Thoracic aorta (tissue), 2 donors: ENCODE measurements around the gene SSTR4. TPM values are rescaled to one million over a fixed set of nuclear protein-coding genes. Genes with fewer than 3 reads are reported as not detected.

Experiments
- ATAC-seq: fragments of 150-250 bp; one replicate; pipeline ENCODE4 v1.8.0; 2017; ENCODE audit warnings: low read depth; ENCODE audit not compliant: insufficient number of reproducible peaks, low FRiP score
- DNase-seq: peaks from one replicate; pipeline ENCODE4 v3.0.0-alpha.2; 2020; ENCODE audit warnings: low spot score
- H3K27ac ChIP-seq, 2 donors: fragments of 200-600 bp; sonication (generic); 1 replicate in 1 of 2; 2 replicates in 1 of 2; pipeline ENCODE4 v1.5.1; 2016; ENCODE audit warnings: mild to moderate bottlenecking in 2 of 2, moderate library complexity in 2 of 2
- H3K27me3 ChIP-seq: fragments of 200-600 bp; sonication (generic); replicated peaks from 2 replicates; pipeline ENCODE4 v1.6.0; 2016; ENCODE audit warnings: mild to moderate bottlenecking; ENCODE audit not compliant: insufficient read depth
- H3K36me3 ChIP-seq: fragments of 200-600 bp; sonication (generic); one replicate; pipeline ENCODE4 v1.5.1; 2016
- H3K4me1 ChIP-seq, 2 donors: fragments of 200-600 bp; sonication (generic); 1 replicate in 1 of 2; 2 replicates in 1 of 2; pipeline versions ENCODE4 v1.5.1 to v1.6.0; 2016; ENCODE audit warnings: low read depth in 2 of 2, mild to moderate bottlenecking in 1 of 2; ENCODE audit not compliant: control insufficient read depth in 1 of 2
- H3K4me3 ChIP-seq: fragments of 200-600 bp; sonication (generic); 2 replicates; pipeline ENCODE4 v1.5.1; 2016; ENCODE audit warnings: mild to moderate bottlenecking
- H3K9me3 ChIP-seq: fragments of 200-600 bp; sonication (generic); 2 replicates; pipeline ENCODE4 v1.5.1; 2016
- CTCF ChIP-seq: fragments of 200-600 bp; sonication (generic); IDR thresholded peaks from one replicate; pipeline ENCODE4 v1.5.1; 2019; ENCODE audit warnings: antibody characterized with exemption
- total RNA-seq, 2 donors: library from RNA; depleted of rRNA; stranded (reverse); fragments of >200 nt; gene quantifications; one replicate each; pipeline versions ENCODE4 v1.1.0 to v1.2.3, GENCODE V29; 2016

SSTR4 gene
- total RNA-seq, 2 donors from 2014 or later, result not detected

DNA sequence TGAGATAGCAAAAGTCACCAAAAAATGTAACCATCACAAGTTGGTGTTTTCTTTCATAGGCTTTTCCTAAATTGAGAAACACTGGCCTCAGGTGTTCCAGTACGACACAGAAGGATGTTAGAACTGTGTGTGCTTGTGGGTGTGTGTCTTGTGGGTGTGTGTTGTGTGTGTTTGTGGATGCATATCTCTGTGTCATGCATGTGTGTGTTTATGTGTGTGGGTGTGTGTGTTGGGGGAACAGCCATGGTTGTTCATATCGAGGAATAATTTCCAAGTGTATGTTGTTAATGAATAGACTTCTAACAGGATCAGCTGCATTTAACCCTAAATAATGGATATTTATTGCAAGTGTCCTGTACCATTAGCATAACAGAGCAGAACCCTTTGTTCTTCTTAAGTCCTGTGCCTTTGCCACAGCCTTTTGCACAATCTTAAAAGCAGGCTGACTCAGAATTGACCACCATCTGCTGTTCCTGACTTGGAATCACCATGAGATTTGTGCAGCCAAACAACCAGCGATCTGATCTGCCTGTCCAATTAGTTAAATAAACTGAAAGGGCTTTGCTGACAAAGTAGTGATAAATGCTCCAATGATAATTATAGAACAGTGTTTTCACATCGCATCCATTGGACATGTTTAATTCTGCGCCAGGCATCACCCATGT lies 43.4 kb downstream of the SSTR4 start:
- Histone ChIP-seq H3K27ac (no peak overlapping the region), H3K4me1 (peaks cover 8 to 35% of the 10 kb centered on the region in 2 donors), H3K27me3 (no peaks in the 10 kb centered on the region), H3K36me3 (no peaks in the 10 kb centered on the region), H3K4me3 (no peak overlapping the region), H3K9me3 (no peaks in the 10 kb centered on the region)
- no peak for DNase-seq
- no peak for ATAC-seq
- TF ChIP-seq CTCF, result no peak

DNA sequence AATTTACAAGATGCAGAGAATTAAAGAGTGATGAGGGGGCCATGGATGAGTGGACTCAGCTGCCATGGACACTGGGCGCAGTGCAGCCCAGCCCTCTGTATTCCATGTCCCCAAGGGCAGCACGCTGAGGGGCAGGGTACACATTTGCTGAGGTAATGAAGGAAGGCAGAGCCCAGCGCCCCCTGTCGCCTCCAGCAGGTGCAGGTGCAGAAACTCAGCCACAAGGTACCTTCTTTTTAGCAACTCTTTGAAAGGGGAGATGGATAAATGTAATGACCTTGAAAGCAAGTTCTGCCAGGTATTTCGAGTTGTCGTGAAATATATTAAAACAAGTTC lies 43.9 kb downstream of the SSTR4 start:
- Histone ChIP-seq H3K9me3 (no peaks in the 10 kb centered on the region), H3K27me3 (no peaks in the 10 kb centered on the region), H3K27ac (no peak overlapping the region), H3K4me3 (no peak overlapping the region), H3K36me3 (no peaks in the 10 kb centered on the region), H3K4me1 (peaks cover 8 to 39% of the 10 kb centered on the region in 2 donors)
- TF ChIP-seq CTCF, result no peak
- no peak for ATAC-seq
- DNase-seq, result no peak

GRCh38 chr20:23079926-23080325 lies 44.8 kb downstream of the SSTR4 start:
- no peak for DNase-seq
- TF ChIP-seq CTCF, result no peak
- Histone ChIP-seq H3K9me3 (no peaks in the 10 kb centered on the region), H3K4me3 (no peak overlapping the region), H3K27me3 (no peaks in the 10 kb centered on the region), H3K27ac (no peak overlapping the region), H3K4me1 (peaks cover 8 to 49% of the 10 kb centered on the region in 2 donors), H3K36me3 (no peaks in the 10 kb centered on the region)
- ATAC-seq, result no peak

DNA sequence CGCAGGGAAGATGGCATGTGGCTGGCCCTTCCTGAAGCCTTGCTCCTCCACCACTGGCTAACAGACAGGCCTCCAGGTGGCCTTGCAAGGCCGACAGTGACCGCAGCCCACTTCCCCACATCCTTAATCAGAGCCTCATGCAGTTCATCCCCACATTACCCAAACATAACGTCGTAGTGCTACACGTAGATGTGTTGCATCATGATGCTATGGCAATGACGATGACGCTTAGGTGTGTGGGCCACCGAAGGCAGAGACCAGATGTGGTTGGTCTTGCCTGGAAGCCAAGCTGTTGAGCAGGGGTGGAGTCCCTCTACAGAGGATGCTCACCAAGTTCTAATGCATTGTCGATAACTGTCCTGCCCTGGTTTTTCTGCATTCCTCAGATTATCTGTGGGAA lies 45.4 kb downstream of the SSTR4 start:
- DNase-seq, result no peak

GRCh38 chr20:23081263-23081819 lies 46.2 kb downstream of the SSTR4 start:
- peak overlapping the region; percentile 61 for H3K4me3 ChIP-seq
- no peaks in the 10 kb centered on the region for H3K36me3 ChIP-seq
- no peaks in the 10 kb centered on the region for H3K9me3 ChIP-seq
- DNase-seq (no peak), ATAC-seq (no peak)
- H3K27me3 ChIP-seq, result no peaks in the 10 kb centered on the region
- H3K27ac ChIP-seq, result no peak overlapping the region
- H3K4me1 ChIP-seq, result peaks cover 13 to 62% of the 10 kb centered on the region in 2 donors
- TF ChIP-seq CTCF, result no peak

More for the DNA sequence above, 45.4 kb downstream of the SSTR4 start:
- H3K36me3 ChIP-seq, result no peaks in the 10 kb centered on the region
- no peak for ATAC-seq
- H3K9me3 ChIP-seq, result no peaks in the 10 kb centered on the region
- no peaks in the 10 kb centered on the region for H3K27me3 ChIP-seq
- H3K4me3 ChIP-seq, result no peak overlapping the region
- H3K27ac ChIP-seq, result no peak overlapping the region
- no peak for TF ChIP-seq CTCF
- peaks cover 8 to 55% of the 10 kb centered on the region in 2 donors for H3K4me1 ChIP-seq
